Neural cell (in vitro differentiated cells): ENCODE results near the gene FAM98C. TPM values are rescaled to one million over a fixed set of nuclear protein-coding genes. Genes with fewer than 3 reads are reported as not detected.

Experiments
- H2AFZ ChIP-seq: fragments of 200-600, 300-800 bp; sonication (generic), shearing (Covaris generic); 2 replicates; pipeline ENCODE4 v1.6.0; 2014; ENCODE audit warnings: low read depth, mild to moderate bottlenecking, antibody characterized with exemption, low read length, moderate library complexity
- H3F3A ChIP-seq: fragments of 200-600 bp; shearing (Covaris generic); 2 replicates; pipeline ENCODE4 v1.6.1; 2016; ENCODE audit warnings: mild to moderate bottlenecking, moderate library complexity, mixed read lengths, antibody characterized with exemption, low read length; ENCODE audit not compliant: insufficient read depth, poor library complexity, severe bottlenecking
- H3K27ac ChIP-seq: fragments of 200-600, 300-800 bp; sonication (generic), shearing (Covaris generic); 2 replicates; pipeline ENCODE4 v1.5.1; 2014; ENCODE audit warnings: mild to moderate bottlenecking, low read length, moderate library complexity
- H3K27me3 ChIP-seq: fragments of 300-800, 200-600 bp; sonication (generic), shearing (Covaris generic); 2 replicates; pipeline ENCODE4 v1.6.0; 2014; ENCODE audit warnings: mild to moderate bottlenecking, low read depth, low read length, moderate library complexity; ENCODE audit not compliant: insufficient read depth
- H3K36me3 ChIP-seq: fragments of 300-800, 200-600 bp; sonication (generic), shearing (Covaris generic); 2 replicates; pipeline ENCODE4 v1.5.1; 2014; ENCODE audit warnings: mild to moderate bottlenecking, antibody characterized with exemption, low read length, moderate library complexity; ENCODE audit not compliant: insufficient read depth
- H3K4me2 ChIP-seq: fragments of 300-800, 200-600 bp; sonication (generic), shearing (Covaris generic); 2 replicates; pipeline ENCODE4 v1.6.0; 2014; ENCODE audit warnings: mild to moderate bottlenecking, low read length
- H3K4me3 ChIP-seq: fragments of 300-800, 200-600 bp; sonication (generic), shearing (Covaris generic); 2 replicates; pipeline ENCODE4 v1.5.1; 2014; ENCODE audit warnings: mild to moderate bottlenecking, low read length, moderate library complexity
- H3K79me2 ChIP-seq: fragments of 200-600 bp; shearing (Covaris generic); replicated peaks from 2 replicates; pipeline ENCODE4 v1.6.0; 2014; ENCODE audit warnings: mild to moderate bottlenecking, low read length, moderate library complexity; ENCODE audit not compliant: insufficient read depth
- H3K9ac ChIP-seq: fragments of 300-800, 200-600 bp; sonication (generic), shearing (Covaris generic); 2 replicates; pipeline ENCODE4 v1.6.1; 2016; ENCODE audit warnings: mild to moderate bottlenecking, low read length, mixed read lengths
- H3K9me2 ChIP-seq: fragments of 200-600 bp; shearing (Covaris generic); 2 replicates; pipeline ENCODE4 v1.6.1; 2016; ENCODE audit warnings: mild to moderate bottlenecking, low read length, mixed read lengths; ENCODE audit not compliant: insufficient read depth
- H3K9me3 ChIP-seq: fragments of 200-600, 300-800 bp; sonication (generic), shearing (Covaris generic); 2 replicates; pipeline ENCODE4 v1.6.1; 2016; ENCODE audit warnings: mild to moderate bottlenecking, mixed run types, low read length, moderate library complexity, mixed read lengths
- H4K20me1 ChIP-seq: fragments of 200-600 bp; shearing (Covaris generic); 2 replicates; pipeline ENCODE4 v1.6.1; 2016; ENCODE audit warnings: mild to moderate bottlenecking, mixed run types; ENCODE audit not compliant: insufficient read depth
- MXI1 ChIP-seq: fragments of 450-650 bp; conservative IDR thresholded peaks from 2 replicates; pipeline ENCODE4 v1.6.1; 2014; ENCODE audit warnings: antibody characterized with exemption, mild to moderate bottlenecking; ENCODE audit not compliant: poor library complexity, severe bottlenecking
- POLR2AphosphoS5 ChIP-seq: IDR thresholded peaks from 2 replicates; pipeline ENCODE4 v1.6.1; 2012
- polyA plus RNA-seq: library from polyadenylated mRNA; depleted of rRNA; stranded (reverse); fragments of >200 nt; gene quantifications from 2 replicates; pipeline ENCODE4 v1.2.3, GENCODE V29; 2014
- TF ChIP-seq, protein P1 (sequence below): IDR thresholded peaks from 2 replicates; pipeline ENCODE4 v1.6.1; 2012; ENCODE audit warnings: borderline replicate concordance
- TF ChIP-seq, protein P2 (sequence below): fragments of 450-650 bp; IDR thresholded peaks from 2 replicates; pipeline ENCODE4 v1.5.1; 2014; ENCODE audit warnings: antibody characterized with exemption, mild to moderate bottlenecking, moderate library complexity; ENCODE audit not compliant: poor library complexity, severe bottlenecking

FAM98C gene
- polyA plus RNA-seq, 1 donor from 2014 or later, result 79.3 TPM

DNA sequence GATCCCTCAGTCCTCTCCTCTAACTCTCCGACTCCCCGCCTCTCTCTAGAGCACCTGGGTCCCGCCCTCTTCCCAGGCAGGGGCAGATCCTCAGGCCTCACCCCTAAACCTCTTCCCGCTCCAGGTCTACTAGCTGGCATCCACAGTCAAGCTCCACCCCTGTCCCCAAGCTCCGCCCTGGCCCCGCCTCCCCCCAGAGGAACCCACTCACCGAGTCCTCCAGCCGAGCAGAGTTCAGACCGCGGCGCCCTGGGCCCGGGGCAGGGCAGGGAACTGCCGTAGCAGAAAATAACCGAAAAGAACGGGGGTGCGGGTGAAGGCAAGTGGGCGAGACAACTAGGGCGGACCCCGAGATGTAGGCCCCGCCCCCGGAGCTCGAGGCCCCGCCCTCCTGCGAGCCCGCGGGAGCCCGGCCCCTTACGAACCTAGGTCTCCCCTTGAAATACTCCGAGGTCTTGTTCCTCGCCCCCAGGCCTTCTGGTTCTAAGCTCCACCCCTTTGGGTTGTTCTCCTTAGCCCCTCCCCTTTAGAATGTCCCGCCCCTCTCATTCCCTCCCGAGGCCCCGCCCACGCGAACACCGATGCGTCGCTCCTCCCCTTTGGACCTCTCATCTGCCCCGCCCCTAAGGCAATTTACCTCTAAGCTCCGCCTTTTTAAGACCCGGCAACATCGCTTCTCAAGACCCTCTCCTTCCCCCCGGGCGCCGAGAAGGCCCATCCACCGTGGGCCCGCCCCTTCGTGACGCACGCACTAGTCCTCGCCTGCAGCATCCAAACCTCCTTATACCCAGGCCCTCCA, 15.1 kb upstream of the FAM98C start, which contains the start of gene GGN:
GGN (minus strand) TSS at position 485 of the 799 bp plus-strand sequence. CDS start 773 bp downstream, outside the sequence.
- Histone ChIP-seq H3F3A (no peaks in the 10 kb centered on the region), H3K79me2 (peaks cover 14% of the 10 kb centered on the region), H3K4me3 (peak within 1 kb of the TSS; percentile 98), H3K4me2 (peak within 1 kb of the TSS; percentile 65), H3K27ac (peak within 1 kb of the TSS; percentile 100), H3K36me3 (peaks cover 2% of the 10 kb centered on the region), H3K9ac (peak within 1 kb of the TSS; percentile 100), H3K9me2 (no peaks in the 10 kb centered on the region), H4K20me1 (no peaks in the 10 kb centered on the region), H2AFZ (peak within 1 kb of the TSS; percentile 62), H3K9me3 (no peaks in the 10 kb centered on the region), H3K27me3 (no peaks in the 10 kb centered on the region)
- no peak for TF ChIP-seq MXI1
- TF ChIP-seq, protein P1, sequence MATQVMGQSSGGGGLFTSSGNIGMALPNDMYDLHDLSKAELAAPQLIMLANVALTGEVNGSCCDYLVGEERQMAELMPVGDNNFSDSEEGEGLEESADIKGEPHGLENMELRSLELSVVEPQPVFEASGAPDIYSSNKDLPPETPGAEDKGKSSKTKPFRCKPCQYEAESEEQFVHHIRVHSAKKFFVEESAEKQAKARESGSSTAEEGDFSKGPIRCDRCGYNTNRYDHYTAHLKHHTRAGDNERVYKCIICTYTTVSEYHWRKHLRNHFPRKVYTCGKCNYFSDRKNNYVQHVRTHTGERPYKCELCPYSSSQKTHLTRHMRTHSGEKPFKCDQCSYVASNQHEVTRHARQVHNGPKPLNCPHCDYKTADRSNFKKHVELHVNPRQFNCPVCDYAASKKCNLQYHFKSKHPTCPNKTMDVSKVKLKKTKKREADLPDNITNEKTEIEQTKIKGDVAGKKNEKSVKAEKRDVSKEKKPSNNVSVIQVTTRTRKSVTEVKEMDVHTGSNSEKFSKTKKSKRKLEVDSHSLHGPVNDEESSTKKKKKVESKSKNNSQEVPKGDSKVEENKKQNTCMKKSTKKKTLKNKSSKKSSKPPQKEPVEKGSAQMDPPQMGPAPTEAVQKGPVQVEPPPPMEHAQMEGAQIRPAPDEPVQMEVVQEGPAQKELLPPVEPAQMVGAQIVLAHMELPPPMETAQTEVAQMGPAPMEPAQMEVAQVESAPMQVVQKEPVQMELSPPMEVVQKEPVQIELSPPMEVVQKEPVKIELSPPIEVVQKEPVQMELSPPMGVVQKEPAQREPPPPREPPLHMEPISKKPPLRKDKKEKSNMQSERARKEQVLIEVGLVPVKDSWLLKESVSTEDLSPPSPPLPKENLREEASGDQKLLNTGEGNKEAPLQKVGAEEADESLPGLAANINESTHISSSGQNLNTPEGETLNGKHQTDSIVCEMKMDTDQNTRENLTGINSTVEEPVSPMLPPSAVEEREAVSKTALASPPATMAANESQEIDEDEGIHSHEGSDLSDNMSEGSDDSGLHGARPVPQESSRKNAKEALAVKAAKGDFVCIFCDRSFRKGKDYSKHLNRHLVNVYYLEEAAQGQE, result peak; percentile 36
- TF ChIP-seq, protein P2, sequence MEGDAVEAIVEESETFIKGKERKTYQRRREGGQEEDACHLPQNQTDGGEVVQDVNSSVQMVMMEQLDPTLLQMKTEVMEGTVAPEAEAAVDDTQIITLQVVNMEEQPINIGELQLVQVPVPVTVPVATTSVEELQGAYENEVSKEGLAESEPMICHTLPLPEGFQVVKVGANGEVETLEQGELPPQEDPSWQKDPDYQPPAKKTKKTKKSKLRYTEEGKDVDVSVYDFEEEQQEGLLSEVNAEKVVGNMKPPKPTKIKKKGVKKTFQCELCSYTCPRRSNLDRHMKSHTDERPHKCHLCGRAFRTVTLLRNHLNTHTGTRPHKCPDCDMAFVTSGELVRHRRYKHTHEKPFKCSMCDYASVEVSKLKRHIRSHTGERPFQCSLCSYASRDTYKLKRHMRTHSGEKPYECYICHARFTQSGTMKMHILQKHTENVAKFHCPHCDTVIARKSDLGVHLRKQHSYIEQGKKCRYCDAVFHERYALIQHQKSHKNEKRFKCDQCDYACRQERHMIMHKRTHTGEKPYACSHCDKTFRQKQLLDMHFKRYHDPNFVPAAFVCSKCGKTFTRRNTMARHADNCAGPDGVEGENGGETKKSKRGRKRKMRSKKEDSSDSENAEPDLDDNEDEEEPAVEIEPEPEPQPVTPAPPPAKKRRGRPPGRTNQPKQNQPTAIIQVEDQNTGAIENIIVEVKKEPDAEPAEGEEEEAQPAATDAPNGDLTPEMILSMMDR, result no peak

DNA sequence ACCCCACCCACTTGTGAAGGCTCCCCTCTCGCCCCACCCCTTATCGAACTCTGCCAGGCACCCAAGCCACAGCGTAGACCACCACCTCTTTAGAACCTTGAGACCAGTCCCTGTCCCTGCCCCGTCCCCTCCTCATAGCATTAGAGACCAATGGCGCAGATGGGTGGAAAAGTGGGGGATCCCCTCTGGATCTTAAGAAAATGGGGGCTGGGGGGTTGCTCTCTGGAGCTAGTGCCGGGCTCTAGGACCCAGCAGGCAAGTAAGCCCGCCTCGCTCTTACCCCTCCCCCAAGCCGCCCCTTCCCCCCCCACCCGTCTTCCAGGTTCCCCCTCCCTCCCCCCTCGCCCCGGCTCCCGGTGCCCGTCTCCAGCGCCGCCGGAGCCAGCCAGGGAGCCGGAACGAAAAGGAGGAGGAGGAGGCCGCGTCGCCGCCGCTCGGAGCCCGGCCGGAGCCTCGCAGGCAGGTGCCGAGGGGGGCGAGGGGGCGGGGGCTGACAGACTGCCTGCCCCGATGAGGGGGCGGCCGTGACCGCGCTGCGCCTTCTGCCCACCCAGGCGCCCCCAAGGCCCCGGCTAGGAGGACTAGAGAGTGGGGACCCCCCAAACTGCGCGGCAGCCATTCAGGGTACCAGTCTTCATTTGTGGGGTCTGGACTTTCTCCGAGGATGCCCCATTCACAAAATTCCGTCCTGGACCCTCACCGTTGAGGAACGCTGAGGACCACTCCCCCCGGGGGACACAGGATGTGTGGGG, 14.4 kb upstream of the FAM98C start, which contains the start of gene SPRED3:
SPRED3 (plus strand) TSS at position 349 of the 752 bp plus-strand sequence. CDS start 1,606 bp downstream, outside the sequence.
- Histone ChIP-seq H3K27me3 (no peaks in the 10 kb centered on the region), H3K9ac (peak within 1 kb of the TSS; percentile 100), H3K27ac (peak within 1 kb of the TSS; percentile 100)

More for the DNA sequence above, 14.4 kb upstream of the FAM98C start, which contains the start of gene SPRED3:
- peak within 1 kb of the TSS; percentile 65 for H3K4me2 ChIP-seq
- H3K36me3 ChIP-seq, result peaks cover 6% of the 10 kb centered on the region
- no peaks in the 10 kb centered on the region for H3K9me2 ChIP-seq
- H4K20me1 ChIP-seq, result no peaks in the 10 kb centered on the region
- no peaks in the 10 kb centered on the region for H3F3A ChIP-seq
- H3K9me3 ChIP-seq, result no peaks in the 10 kb centered on the region
- H3K4me3 ChIP-seq, result peak within 1 kb of the TSS; percentile 98
- TF ChIP-seq, protein P2, result no peak
- peak; percentile 42 for TF ChIP-seq POLR2AphosphoS5
- H3K79me2 ChIP-seq, result peaks cover 14% of the 10 kb centered on the region
- H2AFZ ChIP-seq, result peak within 1 kb of the TSS; percentile 62
